Tibial artery (tissue), 4 donors: ENCODE data around the gene FANCC.

Experiments used
- DNase-seq, 2 donors: peaks; one replicate each; pipeline ENCODE4 v3.0.0-alpha.2; 2019
- H3K27ac ChIP-seq, 2 donors: fragments of 200-600 bp; sonication (generic) in 1 of 2; 1 replicate in 1 of 2; 2 replicates in 1 of 2; pipeline ENCODE4 v1.5.1; 2018 to 2019; ENCODE audit warnings: mild to moderate bottlenecking in 1 of 2
- H3K27me3 ChIP-seq, 2 donors: fragments of 200-600 bp; sonication (generic) in 1 of 2; one replicate each; pipeline versions ENCODE4 v1.5.1 to v1.6.0; 2016 to 2019
- H3K36me3 ChIP-seq, 3 donors: fragments of 200-600 bp; sonication (generic) in 2 of 3; one replicate each; pipeline ENCODE4 v1.5.1; 2016 to 2019; ENCODE audit warnings: mild to moderate bottlenecking in 2 of 3
- H3K4me1 ChIP-seq, 4 donors: fragments of 200-600 bp; sonication (generic) in 2 of 4; 1 replicate in 3 of 4; 2 replicates in 1 of 4; pipeline ENCODE4 v1.5.1; 2016 to 2019
- H3K4me3 ChIP-seq, 2 donors: fragments of 200-600 bp; sonication (generic) in 1 of 2; 1 replicate in 1 of 2; 2 replicates in 1 of 2; pipeline ENCODE4 v1.5.1; 2018 to 2019; ENCODE audit warnings: mild to moderate bottlenecking in 2 of 2
- H3K9me3 ChIP-seq, 3 donors: fragments of 200-600 bp; sonication (generic) in 1 of 3; one replicate each; pipeline ENCODE4 v1.5.1; 2016 to 2019
- intact Hi-C: fragments of 100-400 bp; cut with DNase I; formaldehyde crosslinking; loops from one replicate; pipeline ENCODE4 v1.15.0; 2023; ENCODE audit warnings: low total_unique reads
- TF ChIP-seq, protein P1 (sequence below), 2 experiments: fragments of 200-600 bp in 1 of 2; fragments of 450-650 bp in 1 of 2; IDR thresholded peaks; one replicate each; pipeline ENCODE4 v1.5.1; 2017 to 2019; ENCODE audit warnings: antibody characterized with exemption in 2 of 2, mild to moderate bottlenecking in 1 of 2, moderate library complexity in 1 of 2

Gene FANCC

DNA sequence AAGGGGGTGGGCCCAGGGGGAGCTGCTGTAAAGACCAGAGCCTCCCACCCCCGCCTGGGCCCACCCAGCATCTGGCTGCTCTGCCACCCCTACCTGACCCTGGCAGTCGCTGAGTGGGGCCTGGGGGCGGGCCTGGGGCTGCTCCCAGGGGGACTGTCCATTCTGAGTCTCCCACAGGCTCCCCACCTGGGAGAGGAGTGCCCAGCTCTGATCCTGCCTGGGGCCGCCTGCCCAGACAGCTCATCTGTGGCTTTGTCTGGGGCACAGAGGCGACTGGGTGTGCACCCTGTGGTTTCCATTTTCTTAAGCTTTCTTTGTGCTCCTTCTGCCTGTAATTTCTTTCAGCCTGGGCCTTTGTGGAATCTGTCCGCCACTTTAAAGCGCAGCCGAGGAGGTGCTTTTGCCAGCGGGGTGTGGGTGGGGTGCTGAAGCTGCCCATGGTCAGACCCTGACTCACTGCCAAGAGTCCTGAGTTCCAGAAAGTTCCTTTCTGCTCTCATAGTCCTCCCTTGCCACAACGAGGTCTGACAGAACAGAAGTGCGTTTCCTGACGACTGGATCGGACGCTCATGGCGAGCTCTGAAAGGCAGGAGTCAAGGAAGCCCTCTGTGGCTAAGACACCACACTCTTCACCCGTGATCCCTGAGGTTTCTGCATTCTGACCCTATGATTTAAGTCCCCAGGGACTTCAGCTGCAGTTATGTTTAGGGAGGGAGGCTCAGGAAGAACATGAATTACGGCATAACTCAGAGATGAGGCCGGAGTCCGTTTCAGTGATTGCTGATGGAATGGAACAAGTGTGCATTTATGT lies 225.0 kb downstream of the FANCC start:
- Histone ChIP-seq H3K9me3 (no peaks in the 10 kb centered on the region), H3K4me1 (peaks cover 7 to 98% (median 64%) of the 10 kb centered on the region in 4 donors), H3K27ac (peak overlapping the region; percentile 85 to 93), H3K36me3 (peaks cover 5 to 12% (median 12%) of the 10 kb centered on the region in 3 donors), H3K27me3 (no peaks in the 10 kb centered on the region), H3K4me3 (peak overlapping the region in 1 of 2 donors; percentile 13)
- intact Hi-C loops: no loop called here
- peak in 1 of 2 donors; percentile 85 for DNase-seq
- TF ChIP-seq, protein P1, sequence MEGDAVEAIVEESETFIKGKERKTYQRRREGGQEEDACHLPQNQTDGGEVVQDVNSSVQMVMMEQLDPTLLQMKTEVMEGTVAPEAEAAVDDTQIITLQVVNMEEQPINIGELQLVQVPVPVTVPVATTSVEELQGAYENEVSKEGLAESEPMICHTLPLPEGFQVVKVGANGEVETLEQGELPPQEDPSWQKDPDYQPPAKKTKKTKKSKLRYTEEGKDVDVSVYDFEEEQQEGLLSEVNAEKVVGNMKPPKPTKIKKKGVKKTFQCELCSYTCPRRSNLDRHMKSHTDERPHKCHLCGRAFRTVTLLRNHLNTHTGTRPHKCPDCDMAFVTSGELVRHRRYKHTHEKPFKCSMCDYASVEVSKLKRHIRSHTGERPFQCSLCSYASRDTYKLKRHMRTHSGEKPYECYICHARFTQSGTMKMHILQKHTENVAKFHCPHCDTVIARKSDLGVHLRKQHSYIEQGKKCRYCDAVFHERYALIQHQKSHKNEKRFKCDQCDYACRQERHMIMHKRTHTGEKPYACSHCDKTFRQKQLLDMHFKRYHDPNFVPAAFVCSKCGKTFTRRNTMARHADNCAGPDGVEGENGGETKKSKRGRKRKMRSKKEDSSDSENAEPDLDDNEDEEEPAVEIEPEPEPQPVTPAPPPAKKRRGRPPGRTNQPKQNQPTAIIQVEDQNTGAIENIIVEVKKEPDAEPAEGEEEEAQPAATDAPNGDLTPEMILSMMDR (IDR thresholded peaks at IDR 0.05): no peak

DNA sequence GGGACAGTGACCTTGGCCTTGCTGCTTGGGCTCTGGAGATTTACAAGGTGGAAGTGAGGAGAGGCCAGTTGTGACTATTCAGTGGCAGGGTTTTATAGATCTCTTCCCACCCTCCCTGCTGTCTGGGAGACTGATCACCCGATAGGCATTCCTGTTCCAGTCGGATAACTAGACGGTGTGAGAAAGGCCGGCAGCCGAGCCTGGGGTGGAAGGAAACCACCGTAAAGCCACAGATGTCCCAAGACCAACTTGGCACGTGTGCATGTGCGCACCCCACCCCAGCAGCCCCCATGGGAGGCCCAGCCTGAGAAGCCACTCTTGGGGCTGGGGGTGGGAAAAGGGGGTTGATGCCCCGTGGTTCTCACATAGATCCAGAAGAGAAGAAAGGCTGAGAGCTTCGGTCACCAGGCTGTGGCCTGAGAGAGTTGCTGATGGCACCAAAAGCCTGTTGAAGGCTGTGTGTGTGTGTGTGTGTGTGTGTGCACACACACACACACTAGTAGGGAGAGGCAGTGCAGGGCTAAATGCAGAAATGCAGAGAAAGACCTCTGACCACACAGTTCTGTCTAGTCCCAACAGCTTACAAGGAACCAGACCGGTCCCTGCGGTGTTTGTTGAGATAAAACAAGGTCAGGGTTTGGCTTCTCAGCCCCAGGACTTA lies 225.8 kb downstream of the FANCC start:
- intact Hi-C loops: no loop called here
- peaks cover 10 to 12% (median 10%) of the 10 kb centered on the region in 3 donors for H3K36me3 ChIP-seq
- peaks cover 7 to 99% (median 65%) of the 10 kb centered on the region in 4 donors for H3K4me1 ChIP-seq
- H3K9me3 ChIP-seq: no peaks in the 10 kb centered on the region
- H3K27ac ChIP-seq: peak overlapping the region; percentile 85 to 93
- TF ChIP-seq, protein P1 (IDR thresholded peaks at IDR 0.05): no peak
- no peaks in the 10 kb centered on the region for H3K27me3 ChIP-seq
- DNase-seq: peak in 1 of 2 donors; percentile 71
- no peak overlapping the region for H3K4me3 ChIP-seq

DNA sequence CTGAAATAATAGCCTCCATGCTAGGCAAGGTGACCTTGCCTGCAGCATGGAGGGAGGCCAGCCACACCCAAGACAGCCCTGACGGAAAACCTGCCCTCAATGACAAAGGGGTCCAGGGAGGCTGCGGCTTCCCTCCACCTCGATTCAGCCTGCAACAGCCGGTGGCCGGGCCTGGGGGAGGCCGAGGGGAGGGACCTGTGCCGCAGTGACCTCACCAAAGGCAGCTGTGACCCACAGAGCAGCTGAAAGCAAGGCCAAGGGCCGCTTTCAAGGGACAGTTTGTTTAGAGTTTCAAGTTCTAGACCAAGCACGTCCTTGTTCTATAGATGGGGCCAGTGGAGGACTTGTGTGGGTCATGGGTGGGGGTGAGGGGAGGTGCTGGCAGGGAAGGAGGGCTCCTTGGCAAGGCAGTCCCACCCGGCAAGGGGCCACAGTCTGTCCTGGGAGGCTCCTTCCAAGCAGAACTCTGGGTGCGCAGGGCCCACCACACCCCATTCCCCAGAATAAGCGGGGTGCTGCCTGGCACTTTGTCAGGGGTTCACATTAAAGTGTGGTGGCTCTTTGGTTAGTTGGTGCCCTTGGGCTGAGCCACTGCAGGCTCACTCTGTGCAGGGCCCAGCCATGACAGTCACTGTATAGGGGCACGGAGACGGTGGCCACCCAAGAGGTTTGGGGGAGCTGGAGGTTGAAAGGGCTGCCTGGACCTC lies 226.5 kb downstream of the FANCC start:
- peak in 1 of 2 donors; percentile 68 for DNase-seq
- Histone ChIP-seq H3K9me3 (no peaks in the 10 kb centered on the region), H3K4me3 (no peak overlapping the region), H3K27me3 (no peaks in the 10 kb centered on the region), H3K4me1 (peaks cover 7 to 100% (median 67%) of the 10 kb centered on the region in 4 donors), H3K27ac (peak overlapping the region; percentile 85 to 93), H3K36me3 (peaks cover 14 to 18% (median 17%) of the 10 kb centered on the region in 3 donors)
- intact Hi-C loops: no loop called here
- TF ChIP-seq, protein P1 (IDR thresholded peaks at IDR 0.05): no peak

DNA sequence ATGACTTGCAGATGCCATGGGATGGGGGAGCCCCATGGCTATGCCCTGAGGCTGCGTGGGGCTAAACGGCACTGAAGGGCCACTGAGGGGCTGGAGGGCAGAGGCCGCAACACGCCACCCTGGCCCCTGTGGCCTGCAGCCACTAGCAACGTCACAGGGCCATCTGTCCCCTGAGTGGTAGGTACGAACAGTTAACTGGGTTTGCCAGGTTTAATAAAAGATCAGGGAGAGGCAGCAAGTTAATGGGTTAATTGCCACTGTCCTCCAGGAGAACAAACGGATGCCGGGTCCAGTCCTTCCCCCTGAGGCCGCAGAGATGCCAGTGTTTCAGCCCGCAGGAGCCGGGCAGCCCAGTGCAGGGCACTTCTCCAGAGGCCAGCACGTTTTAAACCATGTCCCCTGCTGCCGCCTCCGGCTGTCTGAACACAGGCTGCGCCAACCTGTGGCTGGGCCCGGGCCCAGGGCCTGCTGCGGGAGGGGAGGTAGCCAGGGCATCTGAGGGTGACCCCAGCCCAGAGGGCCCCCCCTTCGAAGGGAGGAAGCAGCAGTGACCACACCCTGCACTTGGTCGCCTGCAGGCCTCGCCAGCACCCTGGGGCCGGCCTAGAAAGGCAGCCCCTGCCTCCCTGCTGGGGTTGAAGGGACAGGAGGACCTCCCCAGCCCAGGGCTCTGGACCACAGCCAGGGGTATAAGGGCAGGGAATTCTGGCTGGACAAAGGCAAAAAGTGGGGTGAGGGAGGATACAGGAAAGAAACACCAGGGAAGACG lies 227.3 kb downstream of the FANCC start:
- intact Hi-C loops: no loop called here
- peak overlapping the region; percentile 85 to 93 for H3K27ac ChIP-seq
- H3K4me1 ChIP-seq: peaks cover 7 to 100% (median 71%) of the 10 kb centered on the region in 4 donors

More for the DNA sequence above, 227.3 kb downstream of the FANCC start:
- TF ChIP-seq, protein P1 (IDR thresholded peaks at IDR 0.05): no peak
- H3K36me3 ChIP-seq: peaks cover 16 to 26% (median 21%) of the 10 kb centered on the region in 3 donors
- H3K27me3 ChIP-seq: no peaks in the 10 kb centered on the region
- peak in 1 of 2 donors; percentile 92 for DNase-seq
- H3K4me3 ChIP-seq: no peak overlapping the region
- no peaks in the 10 kb centered on the region for H3K9me3 ChIP-seq
